ENCODE measurements around the gene TEX2.

TEX2 gene

GRCh38 chr17:64278614-64279013 lies 15.6 kb upstream of the TEX2 start:
- no peak overlapping the region for H3K27ac ChIP-seq
- TF ChIP-seq CTCF (conservative IDR thresholded peaks at IDR 0.05): no peak

GRCh38 chr17:64277831-64278562 lies 14.9 kb upstream of the TEX2 start:
- no peak overlapping the region for H3K27ac ChIP-seq

GRCh38 chr17:64276961-64277505 lies 14.0 kb upstream of the TEX2 start:
- no peak for TF ChIP-seq CTCF (conservative IDR thresholded peaks at IDR 0.05)

More at GRCh38 chr17:64277831-64278562, 14.9 kb upstream of the TEX2 start:
- no peak for TF ChIP-seq CTCF (conservative IDR thresholded peaks at IDR 0.05)

GRCh38 chr17:64275016-64275415 lies 12.0 kb upstream of the TEX2 start:
- no peak overlapping the region for H3K27ac ChIP-seq
- TF ChIP-seq CTCF (conservative IDR thresholded peaks at IDR 0.05): no peak

More at GRCh38 chr17:64276961-64277505, 14.0 kb upstream of the TEX2 start:
- no peak overlapping the region for H3K27ac ChIP-seq

- no peak for TF ChIP-seq CTCF (conservative IDR thresholded peaks at IDR 0.05)
- no peak overlapping the region for H3K27ac ChIP-seq
Measured at GRCh38 chr17:64273006-64273405, 9.9 kb upstream of the TEX2 start.

GRCh38 chr17:64270885-64271284 lies 7.8 kb upstream of the TEX2 start:
- no peak for TF ChIP-seq CTCF (conservative IDR thresholded peaks at IDR 0.05)
- no peak overlapping the region for H3K27ac ChIP-seq

- no peak for TF ChIP-seq CTCF (conservative IDR thresholded peaks at IDR 0.05)
- H3K27ac ChIP-seq: no peak overlapping the region
Measured at GRCh38 chr17:64269687-64270649, 6.9 kb upstream of the TEX2 start.

Data from VCaP (cell line).